ENCODE results near the gene SIGLEC14. TPM values are rescaled to one million over a fixed set of nuclear protein-coding genes. Genes with fewer than 3 reads are reported as not detected.

The SIGLEC14 gene
- total RNA-seq, 4 donors from 2014 or later = 0.98 to 4.6 (median 3.4) TPM; not detected in 1

DNA sequence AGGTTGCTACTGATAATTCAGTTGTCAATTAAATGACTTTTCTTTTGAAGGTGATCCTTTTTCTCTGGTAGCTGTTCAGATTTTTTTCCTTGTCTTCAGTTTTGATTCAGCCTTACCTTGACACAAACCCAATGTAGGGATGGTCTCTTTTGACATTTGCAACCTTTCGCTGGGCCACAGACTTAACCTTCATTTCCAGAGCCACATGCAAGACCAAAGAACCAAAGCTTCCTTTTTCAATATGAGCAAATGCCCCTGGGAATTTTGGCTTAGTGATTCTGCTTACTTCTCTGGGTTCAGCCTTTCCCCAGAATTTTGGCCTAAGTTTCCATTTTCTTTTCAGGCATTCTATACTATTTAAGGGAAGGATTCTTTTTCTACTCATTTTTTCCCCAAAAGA is 36.0 kb downstream of the SIGLEC14 start:
- TF ChIP-seq CTCF (IDR thresholded peaks at IDR 0.05; ENCODE audit: low read depth) = no peak

DNA sequence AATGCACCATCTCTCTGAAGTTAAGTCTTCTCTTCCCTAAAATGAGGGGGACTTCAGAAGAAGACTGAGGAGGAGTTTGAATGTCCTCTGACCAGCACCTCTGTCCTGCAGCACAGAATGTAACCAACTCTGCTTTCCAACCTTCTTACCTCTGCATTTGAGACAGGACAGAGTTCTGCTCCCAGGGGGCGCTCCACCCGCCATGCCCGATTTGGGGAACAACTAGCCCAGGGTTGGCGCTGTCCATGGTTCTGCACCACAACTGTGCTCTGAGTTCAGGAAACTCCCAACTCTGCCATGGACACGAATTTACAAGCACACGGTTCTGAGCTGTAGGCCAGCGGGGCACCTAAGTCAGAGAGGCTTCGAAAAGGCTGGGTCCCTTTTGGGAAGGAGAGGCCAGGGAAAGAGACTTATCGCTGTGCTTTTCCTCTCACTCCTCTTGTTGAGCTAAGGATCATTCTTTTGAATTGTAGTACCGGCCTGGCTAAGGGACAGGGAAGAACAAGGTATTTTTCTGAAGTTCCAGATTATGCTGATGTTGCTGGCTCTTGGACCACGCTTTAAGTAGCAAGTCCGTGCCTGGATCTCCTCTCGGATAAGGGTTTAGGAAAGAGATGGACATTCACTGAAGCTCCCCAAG is 38.6 kb downstream of the SIGLEC14 start:
- no peak for TF ChIP-seq CTCF (IDR thresholded peaks at IDR 0.05; ENCODE audit: low read depth)

GRCh38 chr19:51607077-51607476 is 39.5 kb downstream of the SIGLEC14 start:
- TF ChIP-seq CTCF (IDR thresholded peaks at IDR 0.05; ENCODE audit: low read depth) = no peak

DNA sequence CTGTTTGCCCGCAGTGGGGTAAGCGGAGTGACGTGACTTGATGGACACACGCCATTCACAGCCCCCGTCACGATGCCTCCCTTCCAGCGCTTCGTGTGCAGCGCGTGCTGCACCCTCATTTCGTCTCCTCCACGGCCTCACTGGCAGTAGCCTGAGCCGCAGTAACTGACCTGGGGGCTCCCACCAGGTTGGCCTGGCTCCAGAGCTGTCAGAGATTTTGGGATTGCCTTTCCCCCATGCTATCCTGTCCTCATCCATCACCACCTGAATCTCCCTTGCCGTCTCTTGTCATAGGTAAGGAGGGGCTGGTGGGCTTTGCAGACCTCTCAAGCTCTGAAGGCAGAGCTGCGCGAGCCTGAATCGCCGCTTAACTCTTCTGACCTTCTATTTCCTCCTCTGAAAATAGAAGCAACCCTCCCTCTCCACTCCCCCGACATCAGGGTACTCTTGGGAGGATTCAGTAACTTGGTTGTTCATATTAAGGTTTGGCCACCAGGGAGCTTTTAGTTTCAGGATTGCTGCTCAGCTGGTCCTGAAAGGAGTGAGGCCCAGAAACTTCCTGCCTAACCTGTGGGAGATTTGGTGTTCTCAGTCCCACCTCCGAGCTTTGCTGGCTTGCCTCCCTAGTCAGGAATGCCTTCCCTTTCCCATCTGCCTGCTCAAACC is 44.3 kb downstream of the SIGLEC14 start:
- no peak for TF ChIP-seq CTCF (IDR thresholded peaks at IDR 0.05; ENCODE audit: low read depth)

- TF ChIP-seq CTCF (IDR thresholded peaks at IDR 0.05; ENCODE audit: low read depth) = no peak
These were observed 45.6 kb downstream of the SIGLEC14 start for GRCh38 chr19:51600940-51601580.

DNA sequence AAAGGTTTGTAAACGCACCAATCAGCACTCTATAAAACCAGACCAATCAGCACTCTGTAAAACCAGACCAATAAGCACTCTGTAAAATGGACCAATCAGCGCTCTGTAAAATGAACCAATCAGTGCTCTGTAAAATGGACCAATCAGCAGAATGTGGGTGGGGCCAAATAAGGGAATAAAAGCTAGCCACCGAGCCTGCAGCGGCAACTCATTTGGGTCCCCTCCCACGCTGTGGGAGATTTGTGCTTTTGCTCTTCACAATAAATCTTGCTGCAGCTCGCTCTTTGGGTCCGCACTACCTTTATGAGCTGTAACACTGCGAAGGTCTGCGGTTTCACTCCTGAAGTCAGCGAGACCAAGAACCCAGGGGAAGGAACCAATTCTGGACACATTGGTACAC is 47.5 kb downstream of the SIGLEC14 start:
- no peak for TF ChIP-seq CTCF (IDR thresholded peaks at IDR 0.05; ENCODE audit: low read depth)

DNA sequence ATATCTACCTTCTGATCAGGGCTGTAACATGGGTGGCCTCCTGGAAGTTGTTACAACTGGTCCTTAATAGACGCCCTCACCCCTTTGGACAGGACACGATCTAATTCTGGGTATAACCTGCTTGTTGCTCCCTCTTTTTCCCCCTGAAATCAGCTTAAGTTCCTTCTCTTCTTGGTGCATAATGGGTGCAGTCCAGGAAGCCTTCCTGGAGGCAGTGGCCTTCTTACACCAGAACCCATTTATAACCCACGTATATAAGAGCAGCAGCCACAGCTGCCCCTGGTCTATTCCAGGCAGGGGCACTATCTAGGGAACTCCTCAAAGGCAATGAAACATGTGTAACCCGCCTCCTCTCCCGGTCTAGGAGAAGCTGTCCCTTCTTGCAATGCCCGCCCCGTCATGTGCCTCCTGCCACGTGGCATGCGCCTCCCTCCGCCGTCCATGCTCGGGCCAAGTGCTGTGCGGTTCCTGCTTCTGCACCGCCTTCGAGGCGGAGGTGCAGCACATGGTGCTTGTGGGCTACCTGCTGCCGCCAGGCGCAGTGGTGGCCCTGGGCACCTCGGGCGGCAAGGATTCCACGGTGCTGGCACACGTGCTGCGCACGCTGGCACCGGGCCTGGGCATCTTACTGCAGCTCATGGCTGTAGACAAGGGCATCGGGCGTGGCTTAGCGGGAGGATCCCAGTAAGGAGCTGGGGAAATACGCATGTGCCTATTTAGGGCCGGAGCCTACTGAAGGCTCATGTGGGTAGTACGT is 48.3 kb downstream of the SIGLEC14 start:
- no peak for TF ChIP-seq CTCF (IDR thresholded peaks at IDR 0.05; ENCODE audit: low read depth)

Measured in subcutaneous adipose tissue (tissue), 4 donors.